ENCODE measurements around the gene MAST1.
"Not testable (repeated sequence)": the region's sequence is repeated elsewhere in the genome, so short reads cannot be mapped to it uniquely, and the experiment has no call there.

The MAST1 gene

DNA sequence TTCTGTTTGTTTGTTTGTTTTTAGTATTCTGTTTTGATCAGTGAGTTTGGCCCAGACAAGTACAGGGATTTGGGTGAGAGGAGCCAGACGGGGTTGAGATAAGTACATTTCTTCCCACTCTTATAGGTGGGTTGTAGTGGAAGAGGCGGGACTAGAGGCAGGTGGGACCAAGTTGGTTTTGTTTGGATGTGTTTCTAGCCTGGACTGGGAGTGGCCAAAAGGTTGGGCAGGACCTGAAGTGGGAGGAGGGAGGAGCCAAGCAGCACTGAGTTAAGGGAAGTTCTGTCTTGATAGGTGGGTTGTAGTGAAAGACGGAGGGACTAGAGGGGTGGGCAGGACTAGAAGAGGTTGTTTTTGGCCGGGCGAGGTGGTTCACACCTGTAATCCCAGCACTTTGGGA is 33.9 kb downstream of the MAST1 start:
- no peak for DNase-seq (ENCODE audit: low spot score)

- no peak for DNase-seq (ENCODE audit: low spot score)
Measured at GRCh38 chr19:12872941-12873890, 34.9 kb downstream of the MAST1 start.

DNA sequence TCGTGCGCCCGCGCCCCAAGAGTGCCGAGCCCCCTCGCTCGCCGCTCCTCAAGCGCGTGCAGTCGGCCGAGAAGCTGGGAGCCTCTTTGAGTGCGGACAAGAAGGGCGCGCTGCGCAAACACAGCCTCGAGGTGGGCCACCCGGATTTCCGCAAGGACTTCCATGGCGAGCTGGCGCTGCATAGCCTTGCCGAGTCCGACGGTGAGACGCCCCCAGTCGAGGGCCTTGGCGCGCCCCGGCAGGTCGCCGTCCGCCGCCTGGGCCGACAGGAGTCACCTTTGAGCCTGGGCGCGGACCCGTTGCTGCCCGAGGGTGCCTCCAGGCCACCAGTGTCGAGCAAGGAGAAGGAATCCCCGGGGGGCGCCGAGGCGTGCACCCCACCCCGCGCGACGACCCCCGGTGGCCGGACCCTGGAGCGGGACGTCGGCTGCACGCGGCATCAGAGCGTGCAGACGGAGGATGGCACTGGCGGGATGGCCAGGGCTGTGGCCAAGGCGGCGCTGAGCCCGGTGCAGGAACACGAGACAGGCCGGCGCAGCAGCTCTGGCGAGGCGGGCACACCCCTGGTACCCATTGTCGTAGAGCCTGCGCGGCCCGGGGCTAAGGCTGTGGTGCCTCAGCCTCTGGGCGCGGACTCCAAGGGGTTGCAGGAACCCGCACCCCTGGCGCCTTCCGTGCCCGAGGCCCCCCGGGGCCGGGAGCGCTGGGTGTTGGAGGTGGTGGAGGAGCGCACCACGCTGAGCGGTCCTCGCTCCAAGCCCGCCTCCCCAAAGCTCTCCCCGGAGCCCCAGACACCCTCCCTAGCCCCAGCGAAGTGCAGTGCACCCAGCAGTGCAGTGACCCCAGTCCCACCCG is 35.8 kb downstream of the MAST1 start:
- no peak for DNase-seq (ENCODE audit: low spot score)

DNA sequence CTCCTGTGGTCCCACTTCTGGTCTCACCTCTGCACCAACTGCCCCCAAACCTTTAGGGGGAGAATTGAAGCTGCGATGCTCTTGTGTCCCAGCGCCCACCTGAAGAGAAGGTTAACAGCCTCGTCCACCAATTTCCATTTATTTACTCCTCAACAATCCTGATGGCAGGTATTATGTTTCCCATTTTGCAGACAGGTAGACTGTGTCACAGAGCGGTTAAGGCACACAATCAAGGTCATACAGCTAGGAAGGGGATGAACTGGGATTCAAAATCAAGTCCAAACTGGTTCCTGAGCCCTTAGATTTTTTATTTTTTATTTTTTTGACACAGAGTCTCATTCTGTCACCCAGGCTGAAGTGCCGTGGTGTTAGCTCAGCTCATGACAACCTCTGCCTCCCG is 36.8 kb downstream of the MAST1 start:
- DNase-seq (ENCODE audit: low spot score): no peak

DNA sequence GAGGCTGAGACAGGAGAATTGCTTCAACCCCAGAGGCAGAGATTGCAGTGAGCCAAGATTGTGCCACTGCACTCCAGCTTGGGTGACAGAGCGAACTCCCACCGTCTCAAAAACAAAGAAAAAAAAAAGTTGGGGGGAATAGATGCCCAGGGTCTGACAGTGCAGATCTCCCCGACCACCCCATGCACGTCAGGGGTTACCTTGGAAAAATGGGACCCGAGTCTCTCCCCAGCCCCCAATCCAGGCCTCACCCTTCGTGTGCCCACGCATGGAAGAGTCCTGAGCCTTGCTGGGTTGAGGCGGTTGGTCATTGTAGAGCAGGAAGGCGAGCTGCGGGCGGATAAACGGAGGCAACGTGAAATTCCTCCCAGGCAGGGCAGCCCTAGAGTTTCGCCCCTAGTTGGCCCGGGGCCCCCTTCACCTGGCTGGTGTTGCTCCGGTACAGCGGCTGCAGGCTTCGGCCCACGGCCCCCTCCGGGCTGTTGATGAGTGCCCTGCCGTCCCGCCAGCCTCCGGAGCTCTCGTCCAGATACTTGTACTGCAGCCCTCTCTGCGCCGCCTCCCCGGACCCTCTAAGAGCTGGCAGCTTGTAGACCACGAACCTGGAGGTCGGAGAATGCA is 42.3 kb downstream of the MAST1 start:
- DNase-seq (ENCODE audit: low spot score): no peak

- DNase-seq (ENCODE audit: low spot score): peak; percentile 97
Measured at GRCh38 chr19:12881172-12881808, 43.0 kb downstream of the MAST1 start, which contains the start of gene DNASE2. DNASE2 (minus strand) TSS chr19:12881449; CDS start chr19:12881375, 74 bp downstream.

DNA sequence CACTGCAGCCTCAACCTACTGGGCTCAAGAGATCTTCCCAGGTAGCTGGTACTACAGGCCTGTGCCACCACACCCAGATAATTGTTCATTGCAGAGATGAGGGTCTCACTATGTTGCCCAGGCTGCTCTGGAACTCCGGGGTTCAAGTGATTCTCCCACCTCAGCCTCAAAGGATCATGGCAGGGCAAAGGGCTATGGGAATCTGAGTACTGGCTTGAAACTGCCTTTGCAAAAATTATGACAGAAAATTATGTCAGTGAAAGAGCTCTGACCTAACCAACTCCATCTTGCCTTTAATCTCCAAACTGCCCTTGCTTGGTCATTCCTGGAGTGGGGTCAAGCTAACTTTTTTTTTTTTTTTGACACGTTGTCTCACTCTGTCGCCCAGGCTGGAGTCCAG is 44.3 kb downstream of the MAST1 start:
- no peak for DNase-seq (ENCODE audit: low spot score)

- no peak for DNase-seq (ENCODE audit: low spot score)
Measured at GRCh38 chr19:12884202-12884601, 45.9 kb downstream of the MAST1 start.

DNA sequence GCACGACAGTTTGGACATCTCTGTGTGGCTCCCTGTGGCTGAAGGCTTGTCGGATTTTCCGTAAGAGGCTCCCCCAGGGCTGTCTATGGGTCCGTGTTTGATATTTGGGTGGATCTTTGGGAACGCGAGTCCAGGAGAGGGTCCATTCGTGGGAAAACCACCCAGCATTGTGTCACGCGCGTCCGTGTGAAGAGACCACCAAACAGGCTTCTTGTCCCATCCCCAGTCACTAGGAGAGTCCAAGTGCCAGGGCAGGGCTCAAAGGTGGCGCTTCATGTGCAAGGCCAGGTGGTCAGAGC is 46.3 kb downstream of the MAST1 start:
- DNase-seq (ENCODE audit: low spot score): no peak

DNA sequence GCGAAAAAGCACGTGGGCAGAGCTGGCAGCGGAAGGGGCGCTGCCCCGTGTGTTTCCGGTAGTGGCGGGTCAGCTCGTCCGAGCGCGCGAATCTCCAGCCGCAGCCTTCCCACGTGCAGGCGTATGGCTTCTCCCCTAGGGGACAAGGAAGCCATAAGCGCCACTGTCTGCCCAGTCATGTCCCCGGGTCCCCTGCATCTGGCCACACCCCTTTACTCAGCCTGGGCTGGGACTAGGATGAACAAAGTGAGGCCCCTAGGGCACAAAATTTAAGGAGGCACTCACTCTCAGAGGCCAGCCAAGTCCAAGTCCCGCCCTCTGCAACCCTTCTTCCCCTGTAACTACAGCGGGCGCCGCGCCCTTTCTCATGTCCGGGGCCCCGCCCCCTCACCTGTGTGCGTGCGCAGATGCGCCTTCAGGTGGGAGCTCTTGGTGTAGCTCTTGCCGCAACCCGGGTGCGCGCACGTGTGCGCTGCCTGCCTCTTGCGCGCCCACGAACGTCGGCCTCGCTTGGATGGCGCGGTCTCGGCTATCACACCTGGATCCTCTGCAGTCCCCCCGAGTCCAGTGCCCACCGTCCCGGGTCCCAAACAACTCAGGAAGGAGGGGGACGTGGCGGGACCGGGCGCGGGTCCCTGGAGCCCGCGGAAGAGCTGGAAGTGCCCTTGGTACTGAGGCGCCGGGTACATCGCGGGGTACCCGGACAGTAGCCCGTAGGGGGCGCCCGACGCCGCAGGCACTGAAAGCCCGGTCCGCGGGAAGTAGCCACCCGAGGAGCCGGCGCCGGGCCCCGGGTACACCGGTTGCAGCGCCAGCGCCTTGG is 46.8 kb downstream of the MAST1 start:
- no peak for DNase-seq (ENCODE audit: low spot score)

DNA sequence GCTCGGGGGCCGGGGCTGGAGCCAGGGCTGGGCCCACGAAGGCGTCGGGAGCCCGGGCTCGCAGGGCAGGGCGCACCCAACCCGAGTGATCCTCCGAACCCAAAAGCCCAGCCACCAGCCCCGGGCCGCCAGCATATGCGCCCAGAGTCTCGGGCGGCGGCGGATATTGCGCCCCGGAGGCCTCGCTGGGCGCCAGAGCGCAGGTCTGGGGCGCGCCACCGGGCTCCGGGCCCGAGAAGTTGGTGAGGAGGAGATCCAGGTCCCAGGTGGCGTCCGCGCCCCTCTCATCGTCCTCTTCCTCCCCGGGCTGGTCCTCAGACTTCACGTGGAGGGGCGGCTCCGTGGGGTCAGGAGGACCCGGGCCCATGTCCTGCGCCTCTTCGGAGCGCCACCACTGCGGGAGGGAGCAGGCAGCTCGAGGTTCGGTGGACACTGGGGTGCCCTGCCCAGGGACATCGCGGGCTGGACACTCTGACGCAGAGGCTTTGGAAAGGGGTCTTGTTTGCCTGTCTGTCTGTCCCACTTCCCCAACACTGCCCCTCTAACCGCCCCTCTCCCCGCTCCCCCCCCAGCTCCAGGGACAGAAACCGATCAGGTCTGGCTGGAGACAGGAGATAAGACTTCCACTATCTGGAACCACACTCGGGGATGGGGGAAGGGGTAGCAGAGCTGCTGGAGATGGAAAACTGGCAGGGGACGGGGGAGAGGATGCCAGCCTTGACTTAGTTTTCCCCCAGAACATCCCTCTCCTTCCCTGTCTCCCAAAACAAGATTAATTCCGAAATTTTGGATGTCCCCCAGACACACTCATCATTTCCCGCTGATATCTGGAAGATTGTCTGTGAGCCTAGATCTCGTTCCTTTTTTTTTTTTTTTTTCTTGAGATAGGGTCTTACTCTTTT is 47.7 kb downstream of the MAST1 start:
- DNase-seq (ENCODE audit: low spot score): no peak

DNA sequence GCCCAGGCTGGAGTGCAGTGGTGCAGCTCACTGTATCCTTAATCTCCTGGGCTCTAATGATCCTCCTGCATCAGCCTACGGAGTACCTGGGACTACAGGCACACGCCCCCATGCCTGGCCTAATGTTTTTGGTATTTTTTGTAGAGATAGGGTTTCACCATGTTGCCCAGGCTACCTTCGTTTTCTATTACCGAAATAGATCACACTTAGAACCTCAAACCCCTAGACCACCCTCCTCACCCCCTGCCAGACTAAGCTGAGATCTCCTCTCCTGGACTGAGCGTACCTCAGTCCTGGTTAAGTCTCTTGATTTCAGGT is 48.3 kb downstream of the MAST1 start:
- no peak for DNase-seq (ENCODE audit: low spot score)

DNA sequence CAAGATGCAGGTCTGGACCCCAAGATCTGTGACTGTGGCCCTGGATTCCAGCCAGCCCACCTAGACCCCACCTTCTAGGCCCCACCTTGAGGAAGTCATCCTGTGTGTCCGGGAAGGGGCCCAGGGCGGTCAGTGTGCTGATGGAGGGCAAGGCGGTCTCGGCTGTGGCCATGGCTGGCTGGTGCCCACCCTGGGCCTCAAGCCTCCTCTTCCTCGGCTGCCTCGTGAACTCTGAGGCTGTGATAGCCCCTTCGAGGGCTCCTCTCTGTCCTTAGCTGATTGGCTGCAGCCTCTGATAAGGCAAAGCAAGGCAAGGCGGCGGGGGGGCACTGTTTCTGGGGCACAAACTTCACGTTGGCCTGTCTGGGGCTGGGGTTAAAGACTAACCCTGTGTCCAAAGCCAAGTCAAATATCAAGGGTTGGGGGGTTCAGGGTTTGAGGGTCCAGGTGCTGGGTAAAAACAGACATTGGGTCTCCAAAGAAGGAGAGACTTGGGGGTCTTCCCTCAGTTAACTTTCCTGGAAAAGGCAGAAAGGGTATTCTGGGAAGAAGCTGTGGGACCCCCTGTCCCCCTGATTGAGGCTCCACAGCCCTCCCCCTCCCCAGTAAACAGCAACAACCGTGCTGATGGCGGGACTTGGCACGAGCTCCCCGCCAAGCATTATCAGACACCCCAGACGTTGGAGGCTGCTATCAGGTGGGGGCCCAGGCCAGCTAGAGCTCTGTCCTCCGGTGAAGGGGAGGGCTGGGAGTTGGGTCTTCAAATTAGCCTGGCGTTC is 48.8 kb downstream of the MAST1 start, which contains the start of gene KLF1:
Gene KLF1, minus strand, starts transcription at position 233 of the 779 bp plus-strand sequence. Its CDS starts 61 bp downstream, at position 172.
- DNase-seq (ENCODE audit: low spot score): no peak

DNA sequence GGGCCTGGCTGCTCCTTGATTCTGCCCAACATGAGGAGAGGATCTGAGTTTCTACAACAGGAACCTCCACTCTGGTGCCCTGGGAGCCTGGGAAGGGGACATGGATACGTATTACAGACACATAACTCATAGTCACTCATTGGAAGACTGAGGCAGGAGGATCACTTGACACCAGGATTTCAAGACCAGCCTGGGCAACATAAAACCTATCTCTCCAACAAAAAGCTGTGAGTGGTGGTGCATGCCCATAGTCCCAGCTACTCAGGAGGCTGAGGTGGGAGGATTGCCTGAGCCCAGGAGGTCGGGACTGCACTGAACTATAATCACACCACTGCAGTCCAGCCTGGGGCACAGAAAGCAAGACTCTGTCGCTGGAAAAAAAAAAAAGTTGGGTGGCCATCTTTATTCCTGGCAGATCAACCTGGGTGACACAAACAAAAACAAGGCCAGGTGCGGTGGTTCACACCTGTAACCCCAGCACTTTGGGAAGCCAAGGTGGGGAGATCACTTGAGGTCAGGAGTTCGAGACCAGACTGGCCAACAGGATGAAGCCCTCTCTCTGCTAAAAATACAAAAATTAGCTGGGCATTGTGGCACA is 49.8 kb downstream of the MAST1 start:
- no peak for DNase-seq (ENCODE audit: low spot score)

DNA sequence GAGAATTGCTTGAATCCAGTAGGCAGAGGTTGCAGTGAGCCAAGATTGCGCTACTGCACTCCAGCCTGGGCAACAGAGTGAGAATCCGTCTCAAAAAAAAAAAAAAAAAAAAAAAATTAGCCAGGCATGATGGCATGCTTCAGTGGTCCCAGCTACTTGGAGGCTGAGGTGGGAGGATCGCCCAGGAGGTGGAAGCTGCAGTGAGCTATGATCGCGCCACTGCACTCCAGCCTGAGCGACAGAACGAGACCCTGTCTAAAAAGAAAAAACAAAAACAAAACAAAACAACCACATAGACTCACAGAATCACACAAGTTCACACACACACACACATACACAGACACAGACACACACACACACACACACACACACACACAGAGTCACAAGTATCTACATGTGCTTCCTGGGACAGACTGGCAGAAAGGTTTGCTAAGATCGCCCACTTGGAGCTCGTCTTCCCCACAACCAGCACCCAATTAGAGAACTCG is 52.0 kb downstream of the MAST1 start:
- not testable (repeated sequence) for DNase-seq (ENCODE audit: low spot score)

- DNase-seq (ENCODE audit: low spot score): peak; percentile 99
Measured at GRCh38 chr19:12890787-12891552, 52.7 kb downstream of the MAST1 start, which contains the start of gene GCDH. GCDH (plus strand) TSS chr19:12891160; CDS start chr19:12891305, 145 bp downstream.

DNA sequence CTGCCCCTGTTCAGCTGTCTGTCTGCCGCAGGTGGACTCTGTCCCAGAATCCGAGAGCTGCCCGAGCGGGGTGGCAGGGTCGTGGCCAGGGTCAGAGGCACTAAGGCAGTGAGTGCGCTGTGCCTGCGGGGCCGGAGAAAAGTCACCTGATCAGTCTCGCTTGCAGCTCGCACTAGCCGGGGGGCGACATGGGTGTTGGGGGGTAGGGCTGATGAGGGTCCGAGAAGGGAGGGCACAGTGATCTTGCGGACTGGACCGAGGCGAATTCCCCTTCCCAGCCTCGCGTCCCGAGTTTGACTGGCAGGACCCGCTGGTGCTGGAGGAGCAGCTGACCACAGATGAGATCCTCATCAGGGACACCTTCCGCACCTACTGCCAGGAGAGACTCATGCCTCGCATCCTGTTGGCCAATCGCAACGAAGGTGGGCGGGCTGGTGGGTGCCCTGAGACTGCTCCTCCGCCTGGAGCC is 53.3 kb downstream of the MAST1 start:
- DNase-seq (ENCODE audit: low spot score): no peak

- no peak for DNase-seq (ENCODE audit: low spot score)
Measured at GRCh38 chr19:12893582-12893981, 55.3 kb downstream of the MAST1 start.
